AG04450 (cell line): ENCODE results near the gene CX3CL1. TPM values are rescaled to one million over a fixed set of nuclear protein-coding genes. Genes with fewer than 3 reads are reported as not detected.

Experiments used
- CTCF ChIA-PET: fragments of 300-600, 350-600 bp; formaldehyde crosslinking; extraction: SDS; loops from one replicate; lab custom pipeline; 2022; ENCODE audit warnings: antibody characterized with exemption, inconsistent platforms; lab: Charles Lee
- POLR2A ChIA-PET: fragments of 350-600 bp; formaldehyde crosslinking; extraction: SDS; loops from one replicate; lab custom pipeline; 2021; ENCODE audit warnings: antibody characterized with exemption, inconsistent platforms; lab: Yijun Ruan, JAX
- DNase-seq: peaks from one replicate; pipeline ENCODE4 v3.0.0-alpha.2; 2011; ENCODE audit warnings: low read depth, low spot score
- H3K27ac ChIP-seq: one replicate; pipeline ENCODE4 v1.5.1; 2012; ENCODE audit warnings: low read depth, low read length, control low read depth
- H3K27me3 ChIP-seq: one replicate; pipeline ENCODE4 v1.6.0; 2012; ENCODE audit warnings: low read length; ENCODE audit not compliant: control insufficient read depth, insufficient read depth
- H3K4me3 ChIP-seq: 2 replicates; pipeline ENCODE4 v1.5.1; 2011; ENCODE audit warnings: mild to moderate bottlenecking, low read depth, low read length, control low read depth
- H3K9me3 ChIP-seq: 2 replicates; pipeline ENCODE4 v1.5.1; 2012; ENCODE audit warnings: low read length; ENCODE audit not compliant: control insufficient read depth, insufficient read depth
- CTCF ChIP-seq: IDR thresholded peaks from 2 replicates; pipeline ENCODE4 v1.5.1; 2011; ENCODE audit warnings: low read depth, low read length, control low read depth, inconsistent platforms
- polyA plus RNA-seq: library from polyadenylated mRNA; depleted of rRNA; stranded (reverse); fragments of >200 nt; gene quantifications from 2 replicates; pipeline ENCODE4 v1.2.3, GENCODE V29; 2011

Gene CX3CL1
- polyA plus RNA-seq, 1 experiment: 0.48 TPM

GRCh38 chr16:57348327-57348726 lies 24.0 kb upstream of the CX3CL1 start:
- ChIA-PET CTCF (no interaction called here), POLR2A (no interaction called here)
- H3K9me3 ChIP-seq: no peaks in the 10 kb centered on the region; the same call in 1 of the 2 replicates
- H3K4me3 ChIP-seq: no peak overlapping the region
- H3K27me3 ChIP-seq: peaks cover 54% of the 10 kb centered on the region
- no peak for TF ChIP-seq CTCF
- no peak for DNase-seq
- H3K27ac ChIP-seq: no peak overlapping the region

- Histone ChIP-seq H3K27me3 (peaks cover 51% of the 10 kb centered on the region), H3K27ac (no peak overlapping the region), H3K4me3 (no peak overlapping the region), H3K9me3 (no peaks in the 10 kb centered on the region; the same call in 1 of the 2 replicates)
- ChIA-PET POLR2A (no interaction called here), CTCF (no interaction called here)
- no peak for DNase-seq
- no peak for TF ChIP-seq CTCF
These were observed 22.9 kb upstream of the CX3CL1 start for GRCh38 chr16:57349212-57350031.

- no peaks in the 10 kb centered on the region for H3K9me3 ChIP-seq
- H3K27me3 ChIP-seq: peaks cover 61% of the 10 kb centered on the region
- H3K4me3 ChIP-seq: no peak overlapping the region
- no peak for DNase-seq
- ChIA-PET POLR2A (no interaction called here), CTCF (no interaction called here)
- no peak for TF ChIP-seq CTCF
- H3K27ac ChIP-seq: no peak overlapping the region
These were observed 19.6 kb upstream of the CX3CL1 start for GRCh38 chr16:57352636-57353047.

- H3K4me3 ChIP-seq: no peak overlapping the region
- CTCF ChIA-PET: no interaction called here
- no peak overlapping the region for H3K27ac ChIP-seq
- peaks cover 55% of the 10 kb centered on the region for H3K27me3 ChIP-seq
- TF ChIP-seq CTCF: no peak
- POLR2A ChIA-PET: no interaction called here
- no peaks in the 10 kb centered on the region for H3K9me3 ChIP-seq
- DNase-seq: no peak
These were observed 18.0 kb upstream of the CX3CL1 start for GRCh38 chr16:57354311-57354710.

GRCh38 chr16:57355898-57356414 lies 16.3 kb upstream of the CX3CL1 start:
- ChIA-PET POLR2A (no interaction called here), CTCF (no interaction called here)
- no peak overlapping the region for H3K27ac ChIP-seq
- no peak for DNase-seq
- TF ChIP-seq CTCF: no peak
- H3K9me3 ChIP-seq: no peaks in the 10 kb centered on the region
- peaks cover 55% of the 10 kb centered on the region for H3K27me3 ChIP-seq
- no peak overlapping the region for H3K4me3 ChIP-seq
